ENCODE measurements around the gene CDH23.

DNA sequence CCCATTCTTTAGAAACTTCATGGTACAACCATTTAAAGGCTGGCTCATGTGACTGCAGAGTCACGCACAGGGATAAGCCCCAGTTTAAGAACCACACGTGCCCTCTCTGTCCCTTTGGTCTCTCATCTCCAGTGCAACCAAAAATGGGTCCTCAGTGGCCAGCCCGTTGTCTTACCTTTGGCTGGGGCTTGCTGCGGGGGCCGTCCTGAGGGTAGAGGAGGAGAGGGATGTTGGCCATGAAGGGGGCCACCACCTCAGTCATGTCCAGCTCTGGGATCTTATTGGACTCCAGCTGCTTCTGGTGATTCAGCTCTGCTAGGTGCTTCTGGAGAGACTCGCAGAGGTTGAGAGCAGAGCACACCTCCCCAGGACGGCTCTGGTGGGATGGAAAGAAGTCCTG, 432.0 kb downstream of the CDH23 start:
- TF ChIP-seq, protein P1, sequence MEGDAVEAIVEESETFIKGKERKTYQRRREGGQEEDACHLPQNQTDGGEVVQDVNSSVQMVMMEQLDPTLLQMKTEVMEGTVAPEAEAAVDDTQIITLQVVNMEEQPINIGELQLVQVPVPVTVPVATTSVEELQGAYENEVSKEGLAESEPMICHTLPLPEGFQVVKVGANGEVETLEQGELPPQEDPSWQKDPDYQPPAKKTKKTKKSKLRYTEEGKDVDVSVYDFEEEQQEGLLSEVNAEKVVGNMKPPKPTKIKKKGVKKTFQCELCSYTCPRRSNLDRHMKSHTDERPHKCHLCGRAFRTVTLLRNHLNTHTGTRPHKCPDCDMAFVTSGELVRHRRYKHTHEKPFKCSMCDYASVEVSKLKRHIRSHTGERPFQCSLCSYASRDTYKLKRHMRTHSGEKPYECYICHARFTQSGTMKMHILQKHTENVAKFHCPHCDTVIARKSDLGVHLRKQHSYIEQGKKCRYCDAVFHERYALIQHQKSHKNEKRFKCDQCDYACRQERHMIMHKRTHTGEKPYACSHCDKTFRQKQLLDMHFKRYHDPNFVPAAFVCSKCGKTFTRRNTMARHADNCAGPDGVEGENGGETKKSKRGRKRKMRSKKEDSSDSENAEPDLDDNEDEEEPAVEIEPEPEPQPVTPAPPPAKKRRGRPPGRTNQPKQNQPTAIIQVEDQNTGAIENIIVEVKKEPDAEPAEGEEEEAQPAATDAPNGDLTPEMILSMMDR (IDR thresholded peaks at IDR 0.05; ENCODE audit: low read length), result no peak
- no peak for TF ChIP-seq EZH2 (optimal IDR thresholded peaks at IDR 0.05; ENCODE audit: low read depth, low read length)

All from MM.1S (cell line).